Measurements from ENCODE around the gene SHISAL1. TPM values are rescaled to one million over a fixed set of nuclear protein-coding genes. Genes with fewer than 3 reads are reported as not detected.

Gene SHISAL1
- total RNA-seq, 1 experiment from 2014 or later, result 49.6 TPM

DNA sequence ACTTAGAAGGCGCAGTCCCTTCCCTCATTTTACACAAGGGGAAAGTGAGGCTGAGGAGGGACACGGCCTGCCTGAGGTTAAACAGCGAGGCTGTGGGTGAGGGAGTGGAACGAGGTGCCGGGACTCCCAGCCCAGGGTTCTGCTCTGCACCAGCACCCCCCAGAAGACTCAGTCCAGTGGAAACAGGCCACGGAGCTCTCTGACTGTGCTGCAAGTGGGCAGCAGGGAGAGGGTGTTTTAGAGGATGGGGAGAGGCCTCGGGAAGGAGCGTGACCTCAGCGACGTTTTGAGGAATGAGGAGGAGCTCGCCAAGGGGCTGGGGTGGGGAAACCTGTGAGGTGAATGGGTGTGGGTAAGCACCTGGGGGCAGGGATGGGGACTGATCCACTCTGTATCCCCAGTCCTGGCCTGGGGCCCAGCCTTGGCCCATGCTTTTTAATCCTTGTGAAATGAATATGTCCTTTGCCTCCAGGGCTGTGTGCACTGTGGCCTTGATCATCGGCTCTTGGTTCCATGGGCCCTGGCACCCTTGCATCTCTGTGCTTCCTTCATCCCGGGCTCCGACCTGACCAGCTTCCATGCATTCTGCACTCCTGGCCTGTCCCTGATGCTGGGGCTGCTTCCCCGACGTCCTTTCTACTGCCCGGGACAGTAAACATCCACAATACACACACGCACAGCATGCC is 44.2 kb downstream of the SHISAL1 start:
- no peak overlapping the region for H3K4me3 ChIP-seq
- H3K36me3 ChIP-seq, result peaks cover 14% of the 10 kb centered on the region
- no peak for DNase-seq

DNA sequence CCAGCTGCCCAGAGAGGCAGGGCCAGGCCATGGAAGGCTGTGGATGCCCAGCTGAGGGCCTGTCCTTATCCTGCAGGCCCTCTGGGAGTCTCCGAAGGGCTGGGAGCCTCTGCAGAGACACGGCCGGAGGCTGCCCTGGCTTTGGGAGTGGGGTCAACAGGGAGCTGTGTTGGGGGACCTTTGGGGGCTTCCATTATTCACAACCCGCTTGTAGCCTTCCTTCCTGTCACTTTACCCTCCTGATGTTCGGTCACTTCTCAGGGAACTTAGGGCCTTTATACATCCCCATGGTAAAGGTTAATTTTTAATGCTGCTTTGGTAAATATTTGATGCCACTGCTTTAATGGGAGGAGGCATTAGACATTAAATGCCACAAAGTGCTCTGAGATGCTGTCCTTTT is 44.9 kb downstream of the SHISAL1 start:
- no peaks in the 10 kb centered on the region for H3K9me3 ChIP-seq
- H3K4me3 ChIP-seq, result no peak overlapping the region
- no peaks in the 10 kb centered on the region for H3K27me3 ChIP-seq
- peaks cover 17% of the 10 kb centered on the region for H3K36me3 ChIP-seq
- DNase-seq, result no peak

More for the DNA sequence above, 44.2 kb downstream of the SHISAL1 start:
- Histone ChIP-seq H3K9me3 (no peaks in the 10 kb centered on the region), H3K27me3 (no peaks in the 10 kb centered on the region)

GRCh38 chr22:44266796-44267760 is 45.7 kb downstream of the SHISAL1 start:
- Histone ChIP-seq H3K9me3 (no peaks in the 10 kb centered on the region), H3K36me3 (peaks cover 23% of the 10 kb centered on the region), H3K27me3 (no peaks in the 10 kb centered on the region), H3K4me3 (no peak overlapping the region)
- DNase-seq, result peak; percentile 53

DNA sequence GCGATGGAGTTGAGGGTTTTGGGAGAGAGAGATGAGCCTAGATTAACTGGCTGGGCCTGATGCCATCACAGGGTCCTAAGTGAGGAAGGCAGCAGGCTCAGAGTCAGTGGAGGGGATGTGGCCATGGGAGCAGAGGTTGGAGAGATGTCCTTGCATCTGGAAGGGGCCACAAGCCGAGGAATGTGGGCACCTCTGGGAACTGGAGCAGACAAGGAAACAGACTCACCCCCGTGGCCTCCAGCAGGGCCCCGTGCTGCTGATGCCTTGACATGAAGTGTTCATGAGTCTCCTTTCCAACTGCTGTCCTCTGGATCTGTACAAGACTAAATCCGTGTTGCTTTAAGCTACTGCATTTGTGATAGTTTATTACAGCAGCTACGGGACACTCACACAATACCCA is 49.2 kb downstream of the SHISAL1 start:
- DNase-seq, result no peak
- Histone ChIP-seq H3K9me3 (no peaks in the 10 kb centered on the region), H3K27me3 (no peaks in the 10 kb centered on the region), H3K36me3 (peaks cover 25% of the 10 kb centered on the region), H3K4me3 (no peak overlapping the region)

GRCh38 chr22:44261861-44262595 is 50.7 kb downstream of the SHISAL1 start:
- H3K27me3 ChIP-seq, result no peaks in the 10 kb centered on the region
- no peak for DNase-seq
- H3K36me3 ChIP-seq, result peaks cover 25% of the 10 kb centered on the region

GRCh38 chr22:44261164-44261860 is 51.4 kb downstream of the SHISAL1 start:
- no peak for DNase-seq
- H3K36me3 ChIP-seq, result peaks cover 26% of the 10 kb centered on the region
- H3K9me3 ChIP-seq, result no peaks in the 10 kb centered on the region
- no peaks in the 10 kb centered on the region for H3K27me3 ChIP-seq
- no peak overlapping the region for H3K4me3 ChIP-seq

More at GRCh38 chr22:44261861-44262595, 50.7 kb downstream of the SHISAL1 start:
- no peak overlapping the region for H3K4me3 ChIP-seq
- no peaks in the 10 kb centered on the region for H3K9me3 ChIP-seq

- H3K36me3 ChIP-seq, result peaks cover 33% of the 10 kb centered on the region
- no peaks in the 10 kb centered on the region for H3K27me3 ChIP-seq
- no peaks in the 10 kb centered on the region for H3K9me3 ChIP-seq
- no peak for DNase-seq
- H3K4me3 ChIP-seq, result no peak overlapping the region
Measured at GRCh38 chr22:44260216-44261035, 52.3 kb downstream of the SHISAL1 start.

DNA sequence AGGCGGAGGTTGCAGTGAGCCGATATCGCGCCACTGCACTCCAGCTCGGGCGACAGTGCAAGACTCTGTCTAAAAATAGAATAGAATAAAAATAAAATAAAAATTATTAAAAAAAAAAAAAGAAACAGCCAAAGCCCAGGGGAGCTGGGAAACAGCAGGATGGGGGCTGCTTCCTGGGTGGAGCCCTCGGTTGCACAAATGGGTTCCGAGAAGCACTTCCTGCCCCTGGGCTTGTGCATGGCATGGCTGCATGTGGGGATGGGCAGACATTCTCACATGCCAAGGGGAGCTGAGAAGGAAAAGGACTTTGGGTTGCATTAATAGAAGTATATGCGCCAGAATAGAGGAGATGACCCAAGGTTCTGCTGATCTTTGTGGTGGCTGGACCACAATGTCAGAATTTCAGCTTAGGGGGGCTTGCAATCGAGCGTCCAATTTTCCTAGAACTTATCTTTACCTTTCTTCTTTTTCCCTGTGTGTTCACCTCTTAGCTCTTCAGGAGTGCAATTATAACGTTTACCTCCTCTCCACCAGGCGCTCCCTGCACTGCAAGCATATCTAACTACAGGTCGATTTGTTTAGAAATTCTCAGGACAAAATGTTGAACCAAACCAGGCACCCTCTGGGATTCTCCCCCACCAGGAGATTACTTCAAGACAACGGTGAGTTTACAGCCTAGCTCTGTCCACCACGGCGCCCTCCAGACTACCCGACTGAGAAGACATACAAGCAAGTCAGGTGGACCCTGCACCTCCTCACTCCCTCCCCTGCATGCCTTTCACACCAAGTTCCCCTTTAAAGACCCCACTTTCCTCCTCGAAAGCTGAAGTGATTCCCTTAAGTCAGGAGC is 53.2 kb downstream of the SHISAL1 start:
- Histone ChIP-seq H3K36me3 (peaks cover 30% of the 10 kb centered on the region), H3K9me3 (no peaks in the 10 kb centered on the region), H3K27me3 (no peaks in the 10 kb centered on the region), H3K4me3 (no peak overlapping the region)
- DNase-seq, result no peak

GRCh38 chr22:44256556-44257485 is 55.9 kb downstream of the SHISAL1 start:
- Histone ChIP-seq H3K4me3 (no peak overlapping the region), H3K27me3 (no peaks in the 10 kb centered on the region)
- no peak for DNase-seq

GRCh38 chr22:44256085-44256484 is 56.7 kb downstream of the SHISAL1 start:
- no peak for DNase-seq
- Histone ChIP-seq H3K36me3 (peaks cover 18% of the 10 kb centered on the region), H3K9me3 (no peaks in the 10 kb centered on the region), H3K27me3 (no peaks in the 10 kb centered on the region), H3K4me3 (no peak overlapping the region)

More at GRCh38 chr22:44256556-44257485, 55.9 kb downstream of the SHISAL1 start:
- peaks cover 14% of the 10 kb centered on the region for H3K36me3 ChIP-seq
- H3K9me3 ChIP-seq, result no peaks in the 10 kb centered on the region

GRCh38 chr22:44254811-44255210 is 57.9 kb downstream of the SHISAL1 start:
- Histone ChIP-seq H3K27me3 (no peaks in the 10 kb centered on the region), H3K36me3 (peaks cover 29% of the 10 kb centered on the region), H3K4me3 (no peak overlapping the region), H3K9me3 (peaks cover 8% of the 10 kb centered on the region; the same call in 1 of the 2 replicates)
- no peak for DNase-seq

DNA sequence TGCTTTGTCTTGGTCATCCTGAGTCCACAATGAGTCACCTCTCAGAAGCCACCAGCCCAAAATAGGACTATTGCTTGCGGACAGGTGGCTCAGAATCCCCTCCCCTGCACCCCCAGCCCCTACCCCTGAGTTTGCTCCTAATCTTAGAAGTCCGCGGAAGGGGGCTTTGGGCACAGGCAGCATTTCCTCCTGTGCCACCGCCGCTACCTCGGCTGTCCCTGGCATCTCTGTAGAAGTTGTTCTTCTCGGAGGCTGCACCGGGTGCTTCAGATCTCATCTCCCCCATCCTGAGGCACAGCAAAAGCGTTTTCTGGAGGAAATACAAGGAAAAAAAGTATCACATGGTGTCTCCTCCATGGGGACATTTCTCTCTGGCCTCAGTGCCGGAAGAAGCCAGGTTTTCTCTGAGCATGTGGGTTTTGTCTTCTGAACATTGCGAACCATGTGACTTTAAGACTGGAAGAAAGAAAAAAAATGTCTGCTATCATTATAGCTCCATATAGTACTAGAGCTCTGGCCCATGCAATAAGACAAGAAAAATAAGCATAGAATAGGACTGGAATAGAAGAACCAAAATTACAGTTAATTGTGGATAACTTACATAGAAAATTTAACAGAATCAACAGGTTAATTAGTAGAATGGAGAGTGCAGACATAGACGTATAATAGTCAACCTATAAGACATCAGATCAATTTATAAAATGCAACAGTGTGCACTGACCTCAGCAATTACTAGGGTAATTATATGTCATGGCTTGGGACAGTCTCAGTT is 63.2 kb downstream of the SHISAL1 start:
- peaks cover 59% of the 10 kb centered on the region for H3K36me3 ChIP-seq
- H3K4me3 ChIP-seq, result no peak overlapping the region
- H3K9me3 ChIP-seq, result peaks cover 11% of the 10 kb centered on the region; the same call in 1 of the 2 replicates
- no peaks in the 10 kb centered on the region for H3K27me3 ChIP-seq
- DNase-seq, result no peak

DNA sequence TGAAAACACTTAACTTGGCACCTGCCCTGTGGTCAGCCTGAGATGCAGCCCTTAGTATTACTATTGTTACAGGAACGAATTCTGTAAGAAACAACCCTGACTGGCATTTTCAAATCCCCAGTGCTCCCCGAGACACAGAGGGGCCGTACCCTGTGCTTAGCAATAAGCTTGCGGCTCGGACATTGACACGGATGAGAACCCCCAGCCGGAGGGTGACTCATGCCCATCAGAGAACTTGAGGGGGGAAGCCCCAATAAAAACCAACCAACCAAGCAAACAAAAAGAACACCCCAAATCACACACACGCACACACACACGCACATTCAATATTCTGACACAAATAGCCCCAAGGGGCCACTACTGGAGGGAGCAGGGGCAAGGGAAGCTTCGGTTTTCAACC is 63.8 kb downstream of the SHISAL1 start:
- peaks cover 11% of the 10 kb centered on the region; the same call in 1 of the 2 replicates for H3K9me3 ChIP-seq
- no peaks in the 10 kb centered on the region for H3K27me3 ChIP-seq
- no peak for DNase-seq
- H3K4me3 ChIP-seq, result no peak overlapping the region
- peaks cover 59% of the 10 kb centered on the region for H3K36me3 ChIP-seq
